ENCODE measurements around the gene WFS1.

The WFS1 gene

GRCh38 chr4:6322067-6322760 is 52.6 kb downstream of the WFS1 start:
- in situ Hi-C loops (cut with HindIII; ENCODE audit: low sequenced_read_pairs), result no loop called here

- in situ Hi-C loops (cut with HindIII; ENCODE audit: low sequenced_read_pairs), result no loop called here
Measured at GRCh38 chr4:6322761-6323566, 53.3 kb downstream of the WFS1 start.

- in situ Hi-C loops (cut with HindIII; ENCODE audit: low sequenced_read_pairs), result no loop called here
Measured at GRCh38 chr4:6324461-6324998, 54.9 kb downstream of the WFS1 start.

GRCh38 chr4:6324999-6325787 is 55.5 kb downstream of the WFS1 start:
- in situ Hi-C loops (cut with HindIII; ENCODE audit: low sequenced_read_pairs), result no loop called here

DNA sequence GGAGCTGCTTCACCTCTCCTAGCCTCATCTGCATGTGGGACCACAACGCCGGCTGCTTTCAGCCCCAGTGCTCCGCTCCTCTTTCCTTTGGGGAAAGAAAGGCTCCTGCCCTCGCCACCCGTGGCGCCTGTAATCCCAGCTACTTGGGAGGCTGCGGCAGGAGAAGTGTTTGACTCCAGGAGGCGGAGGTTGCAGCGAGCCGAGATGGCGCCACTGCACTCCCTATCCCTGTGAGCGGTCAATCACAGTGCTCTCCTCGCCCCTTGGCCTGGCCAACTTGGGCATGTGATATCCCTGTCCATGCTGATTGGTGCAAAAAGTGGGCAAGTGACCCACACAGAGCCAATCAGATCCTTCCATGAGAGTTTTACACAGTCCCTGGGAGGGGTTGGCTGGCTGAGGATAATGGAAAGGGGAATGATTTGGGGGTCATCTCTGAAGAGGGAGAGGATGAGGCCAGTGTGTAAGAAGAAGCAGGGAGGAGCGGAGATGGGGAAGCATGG is 56.2 kb downstream of the WFS1 start:
- in situ Hi-C loops (cut with HindIII; ENCODE audit: low sequenced_read_pairs), result no loop called here

DNA sequence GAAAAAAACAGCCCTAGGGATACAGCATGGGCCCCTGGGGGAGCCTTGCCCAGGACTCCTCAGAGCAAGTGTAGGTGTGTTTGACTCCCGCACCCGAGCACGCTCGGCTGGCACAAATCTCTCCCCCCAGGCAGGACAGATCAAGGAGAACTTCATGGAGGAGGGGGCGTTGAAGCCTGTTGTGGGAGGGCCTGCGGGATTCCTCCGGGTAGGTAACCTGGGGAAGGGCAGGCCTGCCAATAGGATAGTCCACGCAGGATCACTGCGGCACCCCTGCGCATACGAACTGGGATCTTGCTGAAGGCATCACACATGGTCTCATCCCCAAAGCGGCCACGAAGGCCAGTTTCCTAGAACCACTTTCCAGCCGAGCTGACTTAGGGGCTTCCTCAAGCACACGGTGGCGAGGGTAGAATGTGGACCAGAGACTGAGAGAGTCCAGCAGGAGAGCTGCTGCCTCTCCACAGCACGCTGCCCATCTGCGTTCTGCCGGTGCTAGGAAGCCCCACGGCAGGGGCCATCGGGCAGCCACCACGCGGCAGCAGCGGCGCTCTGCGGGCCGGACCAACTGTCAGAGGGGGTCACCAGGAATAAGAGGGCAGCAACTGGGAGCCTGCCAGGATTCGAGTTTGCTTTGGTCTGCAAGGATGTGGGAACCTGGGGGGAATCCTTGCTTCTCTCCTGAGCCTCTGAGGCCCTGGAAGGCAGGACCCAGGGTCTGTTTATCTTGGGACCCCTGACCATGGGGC is 56.8 kb downstream of the WFS1 start:
- in situ Hi-C loops (cut with HindIII; ENCODE audit: low sequenced_read_pairs), result no loop called here

- in situ Hi-C loops (cut with HindIII; ENCODE audit: low sequenced_read_pairs), result no loop called here
Measured at GRCh38 chr4:6327220-6327917, 57.7 kb downstream of the WFS1 start.

GRCh38 chr4:6328526-6328925 is 58.9 kb downstream of the WFS1 start:
- in situ Hi-C loops (cut with HindIII; ENCODE audit: low sequenced_read_pairs), result no loop called here

GRCh38 chr4:6329478-6330383 is 60.1 kb downstream of the WFS1 start:
- in situ Hi-C loops (cut with HindIII; ENCODE audit: low sequenced_read_pairs), result no loop called here

- in situ Hi-C loops (cut with HindIII; ENCODE audit: low sequenced_read_pairs), result no loop called here
Measured at GRCh38 chr4:6330384-6330767, 60.7 kb downstream of the WFS1 start.

DNA sequence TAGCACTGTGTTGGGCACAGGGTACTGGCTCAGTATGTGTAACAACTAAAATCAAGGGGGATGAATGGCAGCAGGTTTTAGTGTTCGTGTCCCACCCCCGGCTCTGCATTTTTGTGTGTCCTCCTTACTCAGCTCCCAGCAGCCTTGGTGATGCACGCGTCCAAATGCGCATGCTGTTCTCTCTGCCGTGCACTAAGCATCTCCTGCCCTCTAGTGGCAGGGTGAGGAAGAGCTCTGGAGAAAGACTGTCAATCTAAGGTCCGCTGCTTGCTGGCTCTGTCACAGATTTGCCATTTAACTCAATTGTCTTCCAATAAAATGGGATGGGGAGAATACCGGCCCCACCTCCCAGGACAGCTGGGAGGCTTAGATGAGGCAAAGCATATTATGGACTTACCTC is 61.4 kb downstream of the WFS1 start:
- in situ Hi-C loops (cut with HindIII; ENCODE audit: low sequenced_read_pairs), result no loop called here

GRCh38 chr4:6331468-6331867 is 61.8 kb downstream of the WFS1 start:
- in situ Hi-C loops (cut with HindIII; ENCODE audit: low sequenced_read_pairs), result no loop called here

GRCh38 chr4:6332042-6332668 is 62.5 kb downstream of the WFS1 start:
- in situ Hi-C loops (cut with HindIII; ENCODE audit: low sequenced_read_pairs), result no loop called here

- in situ Hi-C loops (cut with HindIII; ENCODE audit: low sequenced_read_pairs), result no loop called here
Measured at GRCh38 chr4:6332669-6333050, 63.0 kb downstream of the WFS1 start.

- in situ Hi-C loops (cut with HindIII; ENCODE audit: low sequenced_read_pairs), result no loop called here
Measured at GRCh38 chr4:6333301-6334202, 63.9 kb downstream of the WFS1 start.

DNA sequence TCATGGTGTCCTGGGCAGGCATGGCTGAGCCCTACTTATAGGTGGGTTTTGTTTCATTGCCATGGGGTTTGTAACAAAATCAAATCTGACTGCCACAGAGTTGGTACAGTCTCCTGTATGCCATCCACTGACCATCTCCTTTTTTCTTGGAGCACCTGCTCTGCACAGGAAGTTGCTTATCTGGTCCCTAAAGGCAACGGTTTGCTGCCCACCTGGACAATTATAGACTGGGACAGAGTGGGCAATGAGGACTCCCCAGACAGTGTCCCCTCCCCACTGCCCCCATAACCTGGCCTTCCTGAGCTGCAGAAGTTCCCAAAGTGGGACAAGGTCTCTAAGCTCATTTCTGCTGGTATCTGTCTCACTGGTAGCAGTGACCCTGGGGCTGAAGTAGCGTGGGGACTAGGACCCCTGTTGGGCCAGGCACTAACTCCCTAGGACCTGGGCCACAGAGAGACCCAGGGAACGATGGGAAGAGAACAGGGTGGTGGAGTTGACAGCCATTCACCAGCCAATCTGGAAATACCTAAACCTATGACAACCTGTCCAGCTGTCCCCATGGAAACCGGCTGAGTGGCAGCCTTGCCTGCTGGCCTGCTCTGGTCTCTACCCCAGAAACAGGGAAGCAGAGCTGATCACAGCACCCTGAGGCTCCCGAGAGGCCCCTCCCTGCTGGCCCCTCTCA is 64.7 kb downstream of the WFS1 start:
- in situ Hi-C loops (cut with HindIII; ENCODE audit: low sequenced_read_pairs), result no loop called here

GRCh38 chr4:6335040-6335590 is 65.5 kb downstream of the WFS1 start:
- in situ Hi-C loops (cut with HindIII; ENCODE audit: low sequenced_read_pairs), result no loop called here

All from DLD1 (cell line).